ENCODE data around the gene RAB15. TPM values are rescaled to one million over a fixed set of nuclear protein-coding genes. Genes with fewer than 3 reads are reported as not detected.

The RAB15 gene
- total RNA-seq, 1 experiment from 2014 or later = 13.8 TPM

GRCh38 chr14:64910847-64911495 is 61.2 kb downstream of the RAB15 start:
- peak; percentile 41 for DNase-seq (ENCODE audit: low read depth)

- no peak for DNase-seq (ENCODE audit: low read depth)
These were observed 66.1 kb downstream of the RAB15 start for GRCh38 chr14:64906022-64906421.

GRCh38 chr14:64899958-64900357 is 72.2 kb downstream of the RAB15 start:
- no peak for DNase-seq (ENCODE audit: low read depth)

Other genes with a start within 250 kb of the RAB15 start
- 1.3 and 2.2 TPM in 2 replicates for gene SPTB, start 92.4 kb downstream of the RAB15 start, total RNA-seq (2014; rRNA removed; shearing (Covaris generic))
- 82.5 and 130 TPM in 2 replicates for gene CHURC1, start 57.9 kb downstream of the RAB15 start, total RNA-seq (2014; rRNA removed; shearing (Covaris generic))
- gene GPX2, start 29.6 kb downstream of the RAB15 start, total RNA-seq (2014; rRNA removed; shearing (Covaris generic)) = not detected in 2 replicates
- 13.8 and 15.8 TPM in 2 replicates for gene FNTB, start 14.6 kb upstream of the RAB15 start, total RNA-seq (2014; rRNA removed; shearing (Covaris generic))
- 40.7 and 51.3 TPM in 2 replicates for gene MAX, start 130.2 kb upstream of the RAB15 start, total RNA-seq (2014; rRNA removed; shearing (Covaris generic))

Data from Daoy (cell line).